ENCODE results near the gene SCYGR2. TPM values are rescaled to one million over a fixed set of nuclear protein-coding genes. Genes with fewer than 3 reads are reported as not detected.

Gene SCYGR2
- total RNA-seq, 1 experiment from 2014 or later = not detected

DNA sequence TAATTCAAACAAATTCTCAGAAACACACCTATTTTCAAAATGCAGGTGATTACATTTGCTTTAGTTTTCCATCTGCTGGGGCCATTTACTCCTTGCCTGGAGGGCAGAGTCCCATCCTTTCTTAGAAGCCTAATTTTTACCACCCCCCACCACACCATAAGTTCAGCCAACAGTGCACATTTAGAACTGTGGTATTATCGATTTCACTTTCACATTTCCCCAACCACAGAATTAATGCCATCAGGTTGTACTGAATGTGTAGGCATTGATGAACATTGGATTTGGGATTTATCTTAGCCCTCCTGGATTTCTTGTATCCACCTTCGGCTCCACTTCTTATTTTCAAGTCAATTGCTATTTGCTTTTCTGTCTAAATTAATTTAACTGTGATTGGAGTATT, 11.4 kb downstream of the SCYGR2 start:
- H3K9me3 Mint-ChIP-seq (ENCODE audit: unreplicated experiment) = no peaks in the 10 kb centered on the region
- no peak overlapping the region for H3K27ac Mint-ChIP-seq (ENCODE audit: unreplicated experiment)
- H3K4me3 Mint-ChIP-seq (ENCODE audit: unreplicated experiment) = no peak overlapping the region
- no peak for DNase-seq
- Histone ChIP-seq H3K4me1 (no peaks in the 10 kb centered on the region), H3K36me3 (ENCODE audit: control insufficient read depth, insufficient read depth, low read length) (no peaks in the 10 kb centered on the region), H3K9me3 (no peaks in the 10 kb centered on the region), H3K27me3 (replicated peaks; ENCODE audit: control insufficient read depth, insufficient read depth, low read length) (no peaks in the 10 kb centered on the region), H3K4me3 (ENCODE audit: low read depth, low read length) (no peak overlapping the region)
- BruUV-seq (replicated peaks) = no TSS peak
- POLR2A ChIA-PET = no interaction called here
- H3K27me3 Mint-ChIP-seq (ENCODE audit: insufficient read depth, unreplicated experiment) = no peaks in the 10 kb centered on the region
- no peaks in the 10 kb centered on the region for H3K36me3 Mint-ChIP-seq (ENCODE audit: insufficient read depth, unreplicated experiment)
- CTCF ChIA-PET = no interaction called here
- H3K4me1 Mint-ChIP-seq (ENCODE audit: low read depth, unreplicated experiment) = no peaks in the 10 kb centered on the region
- intact Hi-C loops (cut with micrococcal nuclease; ENCODE audit: unreplicated experiment) = no loop called here
- TF ChIP-seq, protein P1, sequence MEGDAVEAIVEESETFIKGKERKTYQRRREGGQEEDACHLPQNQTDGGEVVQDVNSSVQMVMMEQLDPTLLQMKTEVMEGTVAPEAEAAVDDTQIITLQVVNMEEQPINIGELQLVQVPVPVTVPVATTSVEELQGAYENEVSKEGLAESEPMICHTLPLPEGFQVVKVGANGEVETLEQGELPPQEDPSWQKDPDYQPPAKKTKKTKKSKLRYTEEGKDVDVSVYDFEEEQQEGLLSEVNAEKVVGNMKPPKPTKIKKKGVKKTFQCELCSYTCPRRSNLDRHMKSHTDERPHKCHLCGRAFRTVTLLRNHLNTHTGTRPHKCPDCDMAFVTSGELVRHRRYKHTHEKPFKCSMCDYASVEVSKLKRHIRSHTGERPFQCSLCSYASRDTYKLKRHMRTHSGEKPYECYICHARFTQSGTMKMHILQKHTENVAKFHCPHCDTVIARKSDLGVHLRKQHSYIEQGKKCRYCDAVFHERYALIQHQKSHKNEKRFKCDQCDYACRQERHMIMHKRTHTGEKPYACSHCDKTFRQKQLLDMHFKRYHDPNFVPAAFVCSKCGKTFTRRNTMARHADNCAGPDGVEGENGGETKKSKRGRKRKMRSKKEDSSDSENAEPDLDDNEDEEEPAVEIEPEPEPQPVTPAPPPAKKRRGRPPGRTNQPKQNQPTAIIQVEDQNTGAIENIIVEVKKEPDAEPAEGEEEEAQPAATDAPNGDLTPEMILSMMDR (IDR thresholded peaks at IDR 0.05; ENCODE audit: insufficient read depth in 1 of 2, low read depth in 1 of 2, low read length in 1 of 2, severe bottlenecking in 1 of 2, unreplicated experiment in 1 of 2) = no peak

DNA sequence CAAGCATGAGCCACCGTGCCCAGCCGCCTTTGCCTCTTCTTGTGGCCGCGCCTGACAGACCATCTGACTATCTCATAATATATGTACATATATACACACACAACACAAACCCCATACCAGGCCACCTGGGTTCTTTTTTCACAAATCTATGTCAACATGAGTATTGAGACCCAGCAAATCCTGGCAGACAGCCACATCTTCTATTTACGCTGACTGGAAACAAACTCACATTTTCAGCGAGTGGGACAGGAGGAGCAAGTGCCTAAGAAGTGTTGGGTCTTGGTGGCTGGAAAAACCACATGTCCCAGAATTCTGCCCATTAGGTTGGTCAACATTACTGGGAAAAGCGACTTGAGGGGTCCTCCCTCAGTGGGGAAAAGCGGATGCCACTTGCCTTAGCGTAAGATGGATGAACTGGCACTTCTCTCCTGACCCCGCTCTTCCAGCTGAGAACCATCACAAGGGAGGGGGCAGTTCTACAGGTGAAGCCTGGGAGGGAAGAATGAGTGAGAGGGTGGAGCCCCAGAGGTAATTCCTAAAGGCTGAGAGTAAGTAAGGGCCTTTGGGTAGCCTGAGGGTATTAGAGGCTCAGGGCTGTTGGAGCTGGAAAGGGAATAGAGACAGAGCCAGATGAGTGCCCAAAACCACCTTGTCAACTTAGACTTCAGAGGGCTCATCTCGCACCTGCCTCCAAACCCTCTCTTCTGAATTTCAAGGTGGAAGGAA, 14.0 kb downstream of the SCYGR2 start:
- POLR2A ChIA-PET = no interaction called here
- H3K9me3 Mint-ChIP-seq (ENCODE audit: unreplicated experiment) = no peaks in the 10 kb centered on the region

DNA sequence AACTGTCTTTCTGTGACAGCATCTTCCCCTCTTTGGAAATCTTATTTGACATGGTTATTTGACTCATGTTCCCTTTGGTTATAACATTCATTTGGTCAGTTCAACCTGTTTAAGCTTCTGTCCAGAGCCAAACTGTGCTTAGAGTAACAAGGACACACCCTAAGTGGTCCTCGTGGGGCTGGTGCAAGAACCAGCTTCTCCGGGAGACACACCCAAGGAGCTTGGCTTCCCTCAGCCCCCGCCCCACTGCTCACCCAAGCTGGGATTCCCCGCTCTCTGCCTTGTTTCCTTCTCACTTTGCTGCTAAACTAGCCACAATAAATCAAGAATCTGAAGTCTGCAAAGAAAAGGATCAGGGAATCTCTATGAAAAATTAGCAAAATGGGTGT, 14.6 kb downstream of the SCYGR2 start:
- intact Hi-C loops (cut with micrococcal nuclease; ENCODE audit: unreplicated experiment) = no loop called here
- Mint-ChIP-seq H3K27me3 (ENCODE audit: insufficient read depth, unreplicated experiment) (no peaks in the 10 kb centered on the region), H3K27ac (ENCODE audit: unreplicated experiment) (no peak overlapping the region), H3K36me3 (ENCODE audit: insufficient read depth, unreplicated experiment) (no peaks in the 10 kb centered on the region), H3K4me3 (ENCODE audit: unreplicated experiment) (no peak overlapping the region), H3K9me3 (ENCODE audit: unreplicated experiment) (no peaks in the 10 kb centered on the region), H3K4me1 (ENCODE audit: low read depth, unreplicated experiment) (peaks cover 10% of the 10 kb centered on the region)
- H3K36me3 ChIP-seq (ENCODE audit: control insufficient read depth, insufficient read depth, low read length) = no peaks in the 10 kb centered on the region
- BruUV-seq (replicated peaks) = no TSS peak
- H3K9me3 ChIP-seq = no peaks in the 10 kb centered on the region
- ChIA-PET POLR2A (no interaction called here), CTCF (interaction anchor here (0.6 kb wide), 1 partner anchor 32 kb away, joined by 3 read pairs; no protein-coding TSS in a partner anchor)
- no peaks in the 10 kb centered on the region for H3K4me1 ChIP-seq
- TF ChIP-seq, protein P1 (IDR thresholded peaks at IDR 0.05; ENCODE audit: insufficient read depth in 1 of 2, low read depth in 1 of 2, low read length in 1 of 2, severe bottlenecking in 1 of 2, unreplicated experiment in 1 of 2) = no peak
- no peak for DNase-seq
- no peak overlapping the region for H3K4me3 ChIP-seq (ENCODE audit: low read depth, low read length)
- no peaks in the 10 kb centered on the region for H3K27me3 ChIP-seq (replicated peaks; ENCODE audit: control insufficient read depth, insufficient read depth, low read length)

More for the DNA sequence above, 14.0 kb downstream of the SCYGR2 start:
- H3K9me3 ChIP-seq = no peaks in the 10 kb centered on the region
- intact Hi-C loops (cut with micrococcal nuclease; ENCODE audit: unreplicated experiment) = no loop called here
- no peak overlapping the region for H3K27ac Mint-ChIP-seq (ENCODE audit: unreplicated experiment)
- no peak overlapping the region for H3K4me3 ChIP-seq (ENCODE audit: low read depth, low read length)
- peaks cover 10% of the 10 kb centered on the region for H3K4me1 Mint-ChIP-seq (ENCODE audit: low read depth, unreplicated experiment)
- H3K36me3 ChIP-seq (ENCODE audit: control insufficient read depth, insufficient read depth, low read length) = no peaks in the 10 kb centered on the region
- no peaks in the 10 kb centered on the region for H3K36me3 Mint-ChIP-seq (ENCODE audit: insufficient read depth, unreplicated experiment)
- TF ChIP-seq, protein P1 (IDR thresholded peaks at IDR 0.05; ENCODE audit: insufficient read depth in 1 of 2, low read depth in 1 of 2, low read length in 1 of 2, severe bottlenecking in 1 of 2, unreplicated experiment in 1 of 2) = no peak
- H3K4me3 Mint-ChIP-seq (ENCODE audit: unreplicated experiment) = no peak overlapping the region
- no peaks in the 10 kb centered on the region for H3K27me3 Mint-ChIP-seq (ENCODE audit: insufficient read depth, unreplicated experiment)
- CTCF ChIA-PET = no interaction called here
- no peaks in the 10 kb centered on the region for H3K4me1 ChIP-seq
- no peaks in the 10 kb centered on the region for H3K27me3 ChIP-seq (replicated peaks; ENCODE audit: control insufficient read depth, insufficient read depth, low read length)
- DNase-seq = no peak
- BruUV-seq (replicated peaks) = no TSS peak
